Measurements from ENCODE around the gene BBOF1. TPM values are rescaled to one million over a fixed set of nuclear protein-coding genes. Genes with fewer than 3 reads are reported as not detected.

The BBOF1 gene
- total and polyA plus RNA-seq, 2 of the 8 experiments (the other 6 are each of a cell fraction or from before 2014, with no cell fraction given) = 0.26 to 0.60 TPM

GRCh38 chr14:74034572-74034971 lies 15.4 kb downstream of the BBOF1 start (continued):
- TF ChIP-seq SUZ12 (IDR thresholded peaks at IDR 0.05; ENCODE audit: low read length) (no peak), ATF2 (IDR thresholded peaks at IDR 0.05; ENCODE audit: low read length) (no peak), TCF12 (IDR thresholded peaks at IDR 0.05; ENCODE audit: low read depth, low read length) (no peak), EZH2 (IDR thresholded peaks at IDR 0.05; ENCODE audit: low read depth, low read length, severe bottlenecking) (no peak), RXRA (IDR thresholded peaks at IDR 0.05; ENCODE audit: insufficient read depth, low read depth, low read length) (no peak), TEAD4 (IDR thresholded peaks at IDR 0.05; ENCODE audit: low read depth, low read length) (no peak), HDAC2 (IDR thresholded peaks at IDR 0.05; ENCODE audit: borderline replicate concordance in 1 of 2, low read depth in 2 of 2, low read length in 2 of 2) (no peak)
- TF ChIP-seq, protein P1, sequence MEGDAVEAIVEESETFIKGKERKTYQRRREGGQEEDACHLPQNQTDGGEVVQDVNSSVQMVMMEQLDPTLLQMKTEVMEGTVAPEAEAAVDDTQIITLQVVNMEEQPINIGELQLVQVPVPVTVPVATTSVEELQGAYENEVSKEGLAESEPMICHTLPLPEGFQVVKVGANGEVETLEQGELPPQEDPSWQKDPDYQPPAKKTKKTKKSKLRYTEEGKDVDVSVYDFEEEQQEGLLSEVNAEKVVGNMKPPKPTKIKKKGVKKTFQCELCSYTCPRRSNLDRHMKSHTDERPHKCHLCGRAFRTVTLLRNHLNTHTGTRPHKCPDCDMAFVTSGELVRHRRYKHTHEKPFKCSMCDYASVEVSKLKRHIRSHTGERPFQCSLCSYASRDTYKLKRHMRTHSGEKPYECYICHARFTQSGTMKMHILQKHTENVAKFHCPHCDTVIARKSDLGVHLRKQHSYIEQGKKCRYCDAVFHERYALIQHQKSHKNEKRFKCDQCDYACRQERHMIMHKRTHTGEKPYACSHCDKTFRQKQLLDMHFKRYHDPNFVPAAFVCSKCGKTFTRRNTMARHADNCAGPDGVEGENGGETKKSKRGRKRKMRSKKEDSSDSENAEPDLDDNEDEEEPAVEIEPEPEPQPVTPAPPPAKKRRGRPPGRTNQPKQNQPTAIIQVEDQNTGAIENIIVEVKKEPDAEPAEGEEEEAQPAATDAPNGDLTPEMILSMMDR (IDR thresholded peaks at IDR 0.05; ENCODE audit: control extremely low read depth in 1 of 3, insufficient read depth in 1 of 3, low read depth in 1 of 3, low read length in 3 of 3) = no peak
